Measurements from ENCODE around the gene NT5DC1.

- TF ChIP-seq FOXM1 (IDR thresholded peaks at IDR 0.05; ENCODE audit: low read depth), result no peak
- TF ChIP-seq RXRA (IDR thresholded peaks at IDR 0.05; ENCODE audit: borderline replicate concordance, low read depth), result no peak
- no peak for TF ChIP-seq POLR2AphosphoS5 (IDR thresholded peaks at IDR 0.05; ENCODE audit: low read depth, low read length)
- no peak for TF ChIP-seq EP300 (IDR thresholded peaks at IDR 0.05; ENCODE audit: borderline replicate concordance in 1 of 2, low read depth in 1 of 2, low read length in 1 of 2)
- no peak for TF ChIP-seq YY1 (IDR thresholded peaks at IDR 0.05; ENCODE audit: low read depth)
- no peak for TF ChIP-seq CTCF (IDR thresholded peaks at IDR 0.05)
- no peak for TF ChIP-seq EZH2phosphoT487 (IDR thresholded peaks at IDR 0.05; ENCODE audit: borderline replicate concordance, low read depth)
- TF ChIP-seq REST (IDR thresholded peaks at IDR 0.05; ENCODE audit: low read depth, low read length), result no peak
Measured at GRCh38 chr6:116289876-116290275, 189.2 kb downstream of the NT5DC1 start.
